Vagina (tissue), 2 donors: ENCODE results near the gene SLC7A9.

Experiments used
- CTCF ChIP-seq, 3 experiments: fragments of 450-650 bp in 2 of 3; fragments of 200-600 bp in 1 of 3; sonication (generic) in 1 of 3; IDR thresholded peaks; one replicate each; pipeline ENCODE4 v1.5.1; 2017 to 2019; ENCODE audit warnings: antibody characterized with exemption in 3 of 3, mild to moderate bottlenecking in 2 of 3, moderate library complexity in 2 of 3
- POLR2A ChIP-seq, 2 donors: fragments of 450-650 bp; IDR thresholded peaks; one replicate each; pipeline ENCODE4 v1.6.1; 2017; ENCODE audit warnings: antibody characterized with exemption in 2 of 2, mild to moderate bottlenecking in 2 of 2, moderate library complexity in 2 of 2

- TF ChIP-seq CTCF (IDR thresholded peaks at IDR 0.05) (no peak), POLR2A (IDR thresholded peaks at IDR 0.05) (no peak)
Measured at GRCh38 chr19:32819419-32820400, 49.9 kb downstream of the SLC7A9 start.
